Caco-2 (cell line): ENCODE results near the gene MXRA5. TPM values are rescaled to one million over a fixed set of nuclear protein-coding genes. Genes with fewer than 3 reads are reported as not detected.
"Not testable (repeated sequence)": the region's sequence is repeated elsewhere in the genome, so short reads cannot be mapped to it uniquely, and the experiment has no call there.

Experiments
- BruUV-seq: library from RNA; stranded (reverse); fragments of 400-500 nt; replicated peaks from 2 replicates; lab custom pipeline; 2021; lab: Mats Ljungman, UMichigan
- CTCF ChIA-PET: fragments of 300-600 bp; sonication (Branson Sonifier 250); formaldehyde crosslinking; loops from one replicate; lab custom pipeline; 2022; ENCODE audit warnings: antibody characterized with exemption; lab: Charles Lee
- POLR2A ChIA-PET: fragments of 300-600 bp; sonication (Branson Sonifier 250); formaldehyde crosslinking; loops from one replicate; lab custom pipeline; 2022; ENCODE audit warnings: antibody characterized with exemption; lab: Charles Lee
- DNase-seq, 2 experiments: peaks; one replicate each; pipeline versions ENCODE4 v3.0.0 to v3.0.0-alpha.2; 2020 to 2022
- H3K27me3 ChIP-seq: replicated peaks from 2 replicates; pipeline ENCODE4 v1.6.0; 2011; ENCODE audit warnings: low read length; ENCODE audit not compliant: control insufficient read depth, insufficient read depth
- H3K36me3 ChIP-seq: 2 replicates; pipeline ENCODE4 v1.5.1; 2011; ENCODE audit warnings: low read length; ENCODE audit not compliant: control insufficient read depth, insufficient read depth
- H3K4me1 ChIP-seq: fragments of 250-450 bp; sonication (Bioruptor Pico); 2 replicates; pipeline ENCODE4 v1.5.1; 2020; ENCODE audit warnings: mild to moderate bottlenecking
- H3K4me3 ChIP-seq: 2 replicates; pipeline ENCODE4 v1.5.1; 2011; ENCODE audit warnings: low read depth, mild to moderate bottlenecking, control low read depth, low read length
- H3K9me3 ChIP-seq: fragments of 250-450 bp; sonication (Bioruptor Pico); 2 replicates; pipeline ENCODE4 v1.5.1; 2020; ENCODE audit warnings: mild to moderate bottlenecking, moderate library complexity
- H3K27ac Mint-ChIP-seq: one replicate; pipeline ENCODE4 v1.8.0; 2022; ENCODE audit warnings: mixed read lengths; ENCODE audit not compliant: unreplicated experiment
- H3K27me3 Mint-ChIP-seq: one replicate; pipeline ENCODE4 v1.8.0; 2022; ENCODE audit warnings: mixed read lengths; ENCODE audit not compliant: insufficient read depth, unreplicated experiment
- H3K36me3 Mint-ChIP-seq: one replicate; pipeline ENCODE4 v1.8.0; 2022; ENCODE audit warnings: mild to moderate bottlenecking, mixed read lengths; ENCODE audit not compliant: insufficient read depth, unreplicated experiment
- H3K4me1 Mint-ChIP-seq: one replicate; pipeline ENCODE4 v1.8.0; 2022; ENCODE audit warnings: low read depth, mixed read lengths; ENCODE audit not compliant: unreplicated experiment
- H3K4me3 Mint-ChIP-seq: one replicate; pipeline ENCODE4 v1.8.0; 2022; ENCODE audit warnings: mild to moderate bottlenecking, moderate library complexity, mixed read lengths; ENCODE audit not compliant: unreplicated experiment
- H3K9me3 Mint-ChIP-seq: one replicate; pipeline ENCODE4 v1.8.0; 2022; ENCODE audit warnings: mixed read lengths; ENCODE audit not compliant: unreplicated experiment
- CTCF ChIP-seq, 2 experiments: fragments of 200-600 bp in 1 of 2; IDR thresholded peaks; 1 replicate in 1 of 2; 2 replicates in 1 of 2; pipeline versions ENCODE4 v1.5.1 to v1.8.0; 2011 to 2022; ENCODE audit warnings: antibody characterized with exemption in 1 of 2, control low read depth in 1 of 2, inconsistent platforms in 1 of 2, low read depth in 1 of 2, low read length in 1 of 2, mild to moderate bottlenecking in 1 of 2, moderate library complexity in 1 of 2; ENCODE audit not compliant: insufficient read depth in 1 of 2, severe bottlenecking in 1 of 2, unreplicated experiment in 1 of 2
- intact Hi-C: fragments of 100-400 bp; cut with micrococcal nuclease; formaldehyde crosslinking; loops from one replicate; pipeline ENCODE4 v1.10.0; 2022; ENCODE audit not compliant: unreplicated experiment
- total RNA-seq: library from RNA; stranded (reverse); gene quantifications from 2 replicates; pipeline ENCODE4 v1.2.3, GENCODE V29; 2022

Gene MXRA5
- total RNA-seq, 1 experiment from 2014 or later, result not detected

- no TSS peak for BruUV-seq
- no peaks in the 10 kb centered on the region for H3K36me3 Mint-ChIP-seq
- H3K4me1 Mint-ChIP-seq, result no peaks in the 10 kb centered on the region
- H3K9me3 Mint-ChIP-seq, result peaks cover 8% of the 10 kb centered on the region
- ChIA-PET CTCF (no interaction called here), POLR2A (no interaction called here)
- no peaks in the 10 kb centered on the region for H3K36me3 ChIP-seq
- no peak overlapping the region for H3K4me3 ChIP-seq
- H3K27me3 ChIP-seq, result no peaks in the 10 kb centered on the region
- H3K27ac Mint-ChIP-seq, result no peak overlapping the region
- no peaks in the 10 kb centered on the region for H3K9me3 ChIP-seq
- intact Hi-C loops, result no loop called here
- no peak overlapping the region for H3K4me3 Mint-ChIP-seq
- H3K4me1 ChIP-seq, result no peaks in the 10 kb centered on the region
- no peaks in the 10 kb centered on the region for H3K27me3 Mint-ChIP-seq
- no peak for DNase-seq
- TF ChIP-seq CTCF (IDR thresholded peaks at IDR 0.05; ENCODE audit: insufficient read depth in 1 of 2, low read depth in 1 of 2, low read length in 1 of 2, severe bottlenecking in 1 of 2, unreplicated experiment in 1 of 2), result no peak
Measured at GRCh38 chrX:3377560-3377959, 31.1 kb upstream of the MXRA5 start.

- BruUV-seq, H3K4me1 Mint-ChIP-seq, DNase-seq, H3K4me1 ChIP-seq, H3K27ac Mint-ChIP-seq, H3K36me3 ChIP-seq, H3K36me3 Mint-ChIP-seq, intact Hi-C loops, H3K4me3 ChIP-seq, H3K4me3 Mint-ChIP-seq, H3K27me3 ChIP-seq, POLR2A ChIA-PET, H3K9me3 ChIP-seq, H3K27me3 Mint-ChIP-seq, CTCF ChIA-PET, H3K9me3 Mint-ChIP-seq: not testable (repeated sequence)
Measured at GRCh38 chrX:3375878-3376508, 29.5 kb upstream of the MXRA5 start.

GRCh38 chrX:3374108-3374800 lies 27.8 kb upstream of the MXRA5 start:
- no peaks in the 10 kb centered on the region for H3K4me1 ChIP-seq
- H3K36me3 ChIP-seq, result no peaks in the 10 kb centered on the region
- no peak for TF ChIP-seq CTCF (IDR thresholded peaks at IDR 0.05; ENCODE audit: insufficient read depth in 1 of 2, low read depth in 1 of 2, low read length in 1 of 2, severe bottlenecking in 1 of 2, unreplicated experiment in 1 of 2)
- Mint-ChIP-seq H3K27me3 (no peaks in the 10 kb centered on the region), H3K9me3 (peaks cover 8% of the 10 kb centered on the region), H3K4me3 (no peak overlapping the region), H3K27ac (no peak overlapping the region), H3K36me3 (no peaks in the 10 kb centered on the region), H3K4me1 (no peaks in the 10 kb centered on the region)
- DNase-seq, result no peak
- intact Hi-C loops, result no loop called here
- CTCF ChIA-PET, result no interaction called here
- POLR2A ChIA-PET, result no interaction called here
- no TSS peak for BruUV-seq
- no peaks in the 10 kb centered on the region for H3K9me3 ChIP-seq
- no peak overlapping the region for H3K4me3 ChIP-seq
- no peaks in the 10 kb centered on the region for H3K27me3 ChIP-seq
